ENCODE data around the gene ADAMTS18. TPM values are rescaled to one million over a fixed set of nuclear protein-coding genes. Genes with fewer than 3 reads are reported as not detected.

The ADAMTS18 gene
- total RNA-seq, 1 donor from 2014 or later: not detected

DNA sequence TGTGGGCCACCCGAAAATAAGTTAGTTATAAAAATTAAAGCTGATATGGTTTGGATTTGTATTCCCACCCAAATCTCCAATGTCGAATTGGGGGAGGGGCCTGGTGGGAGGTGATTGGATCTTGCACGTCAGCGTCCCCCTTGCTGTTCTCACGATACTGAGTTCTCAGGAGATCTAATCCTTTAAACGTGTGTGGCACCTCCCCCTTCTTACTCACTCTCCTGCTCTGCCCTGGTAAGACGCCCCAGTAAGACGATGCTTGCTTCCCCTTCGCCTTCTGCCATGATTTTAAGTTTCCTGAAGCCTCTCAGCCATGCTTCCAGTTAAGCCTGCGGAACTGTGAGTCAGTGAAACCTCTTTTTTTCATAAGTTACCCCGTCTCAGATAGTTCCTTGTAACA is 200.2 kb downstream of the ADAMTS18 start:
- Histone ChIP-seq H3K27me3 (ENCODE audit: control insufficient read depth, insufficient read depth, low read length) (no peaks in the 10 kb centered on the region), H3K4me3 (ENCODE audit: low read depth, low read length) (no peak overlapping the region), H3K36me3 (ENCODE audit: control insufficient read depth, insufficient read depth, low read length) (no peaks in the 10 kb centered on the region)
- DNase-seq (ENCODE audit: low read depth) (peak; percentile 25), FAIRE-seq (no peak)
- TF ChIP-seq, protein P1, sequence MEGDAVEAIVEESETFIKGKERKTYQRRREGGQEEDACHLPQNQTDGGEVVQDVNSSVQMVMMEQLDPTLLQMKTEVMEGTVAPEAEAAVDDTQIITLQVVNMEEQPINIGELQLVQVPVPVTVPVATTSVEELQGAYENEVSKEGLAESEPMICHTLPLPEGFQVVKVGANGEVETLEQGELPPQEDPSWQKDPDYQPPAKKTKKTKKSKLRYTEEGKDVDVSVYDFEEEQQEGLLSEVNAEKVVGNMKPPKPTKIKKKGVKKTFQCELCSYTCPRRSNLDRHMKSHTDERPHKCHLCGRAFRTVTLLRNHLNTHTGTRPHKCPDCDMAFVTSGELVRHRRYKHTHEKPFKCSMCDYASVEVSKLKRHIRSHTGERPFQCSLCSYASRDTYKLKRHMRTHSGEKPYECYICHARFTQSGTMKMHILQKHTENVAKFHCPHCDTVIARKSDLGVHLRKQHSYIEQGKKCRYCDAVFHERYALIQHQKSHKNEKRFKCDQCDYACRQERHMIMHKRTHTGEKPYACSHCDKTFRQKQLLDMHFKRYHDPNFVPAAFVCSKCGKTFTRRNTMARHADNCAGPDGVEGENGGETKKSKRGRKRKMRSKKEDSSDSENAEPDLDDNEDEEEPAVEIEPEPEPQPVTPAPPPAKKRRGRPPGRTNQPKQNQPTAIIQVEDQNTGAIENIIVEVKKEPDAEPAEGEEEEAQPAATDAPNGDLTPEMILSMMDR (IDR thresholded peaks at IDR 0.05; ENCODE audit: insufficient read depth, low read length, severe bottlenecking): no peak

DNA sequence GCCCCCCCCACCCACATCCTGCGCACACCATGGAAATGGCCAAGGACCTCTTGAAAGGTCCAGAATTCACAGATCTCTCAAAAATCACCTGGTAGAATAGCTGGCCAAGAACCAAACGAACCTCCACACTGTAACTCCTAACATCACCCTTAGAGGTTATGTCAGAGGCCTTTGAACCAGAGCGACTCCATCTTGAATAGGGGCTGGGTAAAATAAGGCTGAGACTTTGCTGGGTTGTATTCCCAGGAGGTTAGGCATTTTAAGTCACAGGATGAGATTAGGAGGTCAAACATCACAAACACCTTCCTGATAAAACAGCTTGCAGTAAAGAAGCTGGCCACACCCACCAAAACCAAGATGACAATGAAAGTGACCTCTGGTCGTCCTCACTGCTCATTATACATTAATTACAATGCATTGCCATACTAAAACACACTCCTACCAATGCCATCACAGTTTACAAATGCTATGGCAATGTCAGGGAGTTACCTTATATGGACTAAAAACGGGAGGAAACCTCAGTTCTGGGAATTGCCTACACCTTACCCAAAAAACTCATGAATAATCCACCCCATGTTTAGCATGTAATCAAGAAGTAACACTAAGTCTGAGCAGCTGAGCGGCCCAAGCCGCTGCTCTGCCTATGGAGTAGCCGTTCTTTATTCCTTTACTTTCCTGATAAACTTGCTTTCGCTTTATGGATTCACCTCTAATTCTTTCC is 200.9 kb downstream of the ADAMTS18 start:
- Histone ChIP-seq H3K27me3 (ENCODE audit: control insufficient read depth, insufficient read depth, low read length) (no peaks in the 10 kb centered on the region), H3K36me3 (ENCODE audit: control insufficient read depth, insufficient read depth, low read length) (no peaks in the 10 kb centered on the region), H3K4me3 (ENCODE audit: low read depth, low read length) (no peak overlapping the region)
- FAIRE-seq (no peak), DNase-seq (ENCODE audit: low read depth) (no peak)
- TF ChIP-seq, protein P1 (IDR thresholded peaks at IDR 0.05; ENCODE audit: insufficient read depth, low read length, severe bottlenecking): no peak

Other genes starting within 250 kb of the ADAMTS18 start
- 6.8 and 9.2 TPM in 2 replicates for gene MON1B, start 243.8 kb downstream of the ADAMTS18 start, total RNA-seq
- 0.38 TPM in 1 of 2 replicates, not detected in the other for gene SYCE1L, start 235.6 kb downstream of the ADAMTS18 start, total RNA-seq